Esophagus mucosa (tissue), 1 donor: ENCODE measurements around the gene ABHD17B. TPM values are rescaled to one million over a fixed set of nuclear protein-coding genes. Genes with fewer than 3 reads are reported as not detected.
A peak's percentile ranks its signal among the peaks of the same experiment; 100 is the strongest.
"Not testable (repeated sequence)": the region's sequence is repeated elsewhere in the genome, so short reads cannot be mapped to it uniquely, and the experiment has no call there.

Experiments
- ATAC-seq: fragments of 200-7000 bp; cut with Tn5 transposase; one replicate; pipeline ENCODE4 v1.9.1; 2020
- total RNA-seq: library from RNA; stranded (reverse); gene quantifications from one replicate; pipeline ENCODE4 v1.2.4, GENCODE V29; 2023
- donor health status: DM: yes; HTN: yes; CAD: no.

The ABHD17B gene
- total RNA-seq, 1 donor from 2014 or later = 13.4 TPM

DNA sequence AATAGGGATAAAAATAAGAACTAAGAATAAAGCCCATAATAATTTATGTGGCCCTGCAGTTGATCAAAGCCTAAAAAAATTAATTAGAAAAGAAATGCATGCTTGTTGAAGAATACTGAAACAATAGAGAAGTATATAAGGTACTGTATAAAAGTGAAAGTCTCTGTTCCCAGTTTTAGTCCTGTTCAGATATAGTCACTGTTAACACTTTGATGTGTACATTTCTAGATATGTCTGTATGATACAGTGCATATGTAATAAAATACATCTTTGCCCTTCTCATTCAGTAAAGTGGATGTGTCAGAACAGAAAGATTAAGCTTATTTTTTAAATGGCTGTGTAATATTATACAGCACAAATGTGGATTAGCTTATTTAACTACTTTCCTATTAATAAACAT is 4.5 kb upstream of the ABHD17B start:
- ATAC-seq = no peak

DNA sequence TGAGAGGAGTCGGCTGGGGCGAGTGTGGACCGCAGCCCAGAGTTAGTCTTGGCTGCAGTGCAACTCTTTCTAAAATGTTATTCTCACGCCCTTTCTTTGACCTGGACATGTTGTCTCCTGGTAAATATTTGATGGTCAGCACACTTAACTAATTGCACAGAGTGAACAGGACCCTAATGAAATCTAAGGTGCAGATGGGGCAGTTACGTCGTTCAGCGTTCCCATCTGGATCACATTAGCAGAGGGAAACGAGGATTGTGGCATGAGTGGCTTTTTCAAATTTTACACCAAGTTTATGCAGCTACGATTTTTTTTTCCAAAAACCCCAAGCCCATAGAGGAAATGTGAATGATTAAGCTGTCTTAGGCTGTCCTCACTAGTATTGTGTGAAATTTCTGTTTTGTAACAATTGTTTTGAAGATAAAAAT is 929 bp upstream of the ABHD17B start:
- ATAC-seq = no peak

DNA sequence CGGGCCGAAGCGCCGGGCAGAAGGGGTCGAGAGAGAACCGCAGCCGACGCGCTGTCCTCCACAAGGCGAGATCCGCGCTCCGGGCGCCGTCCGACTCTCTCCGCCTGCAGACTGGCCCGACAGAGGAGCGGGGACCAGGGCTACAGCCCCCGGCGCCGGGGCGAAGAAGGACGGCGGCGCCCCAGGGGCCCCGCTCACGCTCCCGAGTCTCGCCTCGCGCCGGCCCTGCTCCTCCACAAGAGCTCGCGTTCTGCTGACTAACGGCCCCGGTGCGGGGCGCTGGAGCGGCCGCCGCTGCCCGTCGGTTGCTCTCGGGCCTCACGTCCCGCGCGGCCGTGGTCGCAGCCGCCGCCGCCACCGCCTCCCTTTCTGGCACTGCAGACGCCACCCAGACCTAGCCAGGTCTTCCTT is 338 bp downstream of the ABHD17B start:
- no peak for ATAC-seq

DNA sequence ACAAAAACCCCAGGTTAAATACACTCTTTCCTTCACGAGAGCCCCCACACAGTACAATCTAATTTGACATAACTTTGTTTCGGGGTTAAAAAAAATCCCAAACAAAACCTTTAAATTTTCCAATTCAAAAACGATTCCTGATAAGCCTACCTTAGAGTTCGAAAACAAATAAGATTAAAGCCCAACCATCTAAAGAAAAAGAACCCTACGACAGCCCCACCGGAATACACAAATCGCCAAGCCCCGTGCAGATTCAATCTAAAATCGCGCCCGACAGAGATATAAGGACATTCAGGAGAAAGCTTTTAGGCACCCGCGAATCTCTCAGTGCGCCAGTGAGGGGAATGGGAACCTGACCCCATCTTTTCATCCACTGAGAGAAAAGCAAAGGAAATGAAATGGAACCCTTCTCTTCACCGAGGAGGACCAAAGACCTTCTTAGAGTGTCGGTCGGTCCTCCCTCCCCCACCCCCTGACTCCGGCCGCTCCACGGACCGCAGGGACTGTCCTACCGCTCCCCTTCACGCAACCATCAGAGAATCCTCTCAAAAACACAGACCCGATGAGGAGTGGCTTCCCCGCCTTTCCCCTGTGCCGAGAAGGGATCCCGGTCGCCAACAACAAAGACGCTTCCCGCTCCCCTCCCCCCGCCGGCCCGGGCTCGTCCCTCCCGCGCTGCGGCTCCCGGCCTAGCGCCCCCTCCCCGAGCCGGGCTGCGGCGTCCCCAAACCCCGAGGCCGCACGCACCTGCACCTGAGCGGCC is 925 bp downstream of the ABHD17B start:
- peak; percentile 8 for ATAC-seq

DNA sequence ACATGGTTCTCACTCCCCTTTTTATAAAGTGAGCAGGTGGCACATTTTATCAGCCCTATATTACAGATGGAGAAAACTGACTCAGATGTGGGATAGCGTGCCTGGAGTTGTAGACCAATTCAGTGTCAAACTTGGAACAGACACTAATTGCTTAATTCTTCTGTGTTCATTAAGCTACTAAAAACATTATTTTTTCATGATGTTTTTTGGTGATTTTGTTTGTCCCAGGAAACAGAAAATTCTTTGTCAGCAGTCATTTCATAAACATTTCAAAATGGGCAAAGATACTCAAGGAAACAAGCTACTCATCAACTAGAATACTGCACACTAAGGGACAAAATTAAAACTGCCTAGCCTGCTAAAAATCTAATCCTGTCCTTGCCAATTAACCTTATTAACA is 2.2 kb downstream of the ABHD17B start:
- no peak for ATAC-seq

DNA sequence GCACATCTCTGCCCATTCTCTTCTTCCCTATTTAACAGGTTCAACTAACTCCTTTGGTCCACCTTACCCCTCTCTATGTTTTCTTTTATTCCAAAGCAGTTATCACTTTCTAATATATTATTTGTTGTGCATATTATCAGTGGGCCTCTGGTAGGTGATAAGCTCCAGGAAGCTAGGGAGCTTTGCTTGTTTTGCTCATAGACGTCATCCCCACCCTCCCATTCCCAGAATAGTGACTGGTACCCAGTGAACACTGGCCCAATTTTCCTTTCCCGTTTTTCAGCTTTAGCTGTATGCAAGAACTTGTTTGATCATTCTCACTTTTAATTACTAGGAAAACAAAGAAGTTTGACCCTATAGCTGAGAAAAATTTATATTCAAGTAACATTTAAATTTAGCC is 6.9 kb downstream of the ABHD17B start:
- ATAC-seq = no peak

DNA sequence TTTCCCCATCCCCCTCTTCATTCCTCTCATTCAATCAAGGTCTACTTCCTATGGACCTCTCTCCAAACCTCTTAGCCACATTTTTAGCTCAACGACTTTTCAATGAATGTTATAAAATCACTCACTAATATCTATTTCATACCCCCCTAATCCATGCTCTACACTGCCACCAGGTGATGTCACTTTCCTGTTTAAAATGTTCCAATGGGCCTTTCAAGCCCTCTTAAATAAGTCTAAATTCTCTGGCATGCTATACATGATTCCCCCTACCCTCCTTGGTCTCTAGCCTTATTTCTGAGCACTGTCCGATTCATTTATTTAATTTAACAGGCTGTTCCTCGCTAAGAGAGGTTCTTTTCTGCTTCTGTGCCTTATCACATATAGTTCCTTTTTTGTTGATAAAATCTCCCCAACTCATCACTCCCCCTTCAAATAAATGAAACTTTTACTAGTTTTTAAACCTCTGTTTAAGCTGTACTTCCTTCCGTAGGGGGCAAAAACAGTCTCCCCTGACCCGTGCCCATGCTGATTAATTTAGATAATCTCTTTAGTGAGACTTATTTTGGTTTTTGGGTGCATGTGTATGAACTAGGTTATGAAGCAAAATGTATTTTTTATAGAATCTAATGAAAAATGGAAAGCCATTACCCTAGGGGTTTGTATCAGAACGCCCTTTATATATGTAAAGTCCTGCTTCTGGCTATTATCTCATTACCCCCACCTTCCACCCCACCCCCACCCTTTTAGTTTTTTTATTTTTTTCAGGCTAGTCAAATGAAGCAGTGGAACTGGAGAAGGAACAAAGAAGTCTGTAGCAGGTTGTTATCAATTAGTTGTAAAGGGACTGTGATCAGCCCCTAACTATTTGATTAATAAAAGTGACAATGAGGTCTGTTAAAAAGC is 9.0 kb downstream of the ABHD17B start:
- ATAC-seq = no peak

DNA sequence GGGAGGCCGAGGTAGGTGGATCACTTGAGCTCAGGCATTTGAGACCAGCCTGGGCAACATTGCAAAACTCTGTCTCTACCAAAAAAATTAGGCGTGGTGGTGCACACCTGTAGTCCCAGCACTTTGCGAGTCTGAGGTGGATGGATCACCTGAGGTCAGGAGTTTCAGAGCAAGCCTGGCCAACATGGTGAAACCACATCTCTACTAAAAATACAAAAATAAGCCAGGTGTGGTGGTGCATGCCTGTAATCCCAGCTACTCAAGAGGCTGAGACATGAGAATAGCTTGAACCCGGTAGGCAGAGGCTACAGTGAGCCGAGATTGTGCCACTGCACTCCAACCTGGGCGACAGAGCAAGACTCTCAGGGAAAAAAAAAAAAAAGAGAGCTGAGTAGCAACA is 12.2 kb downstream of the ABHD17B start:
- not testable (repeated sequence) for ATAC-seq

DNA sequence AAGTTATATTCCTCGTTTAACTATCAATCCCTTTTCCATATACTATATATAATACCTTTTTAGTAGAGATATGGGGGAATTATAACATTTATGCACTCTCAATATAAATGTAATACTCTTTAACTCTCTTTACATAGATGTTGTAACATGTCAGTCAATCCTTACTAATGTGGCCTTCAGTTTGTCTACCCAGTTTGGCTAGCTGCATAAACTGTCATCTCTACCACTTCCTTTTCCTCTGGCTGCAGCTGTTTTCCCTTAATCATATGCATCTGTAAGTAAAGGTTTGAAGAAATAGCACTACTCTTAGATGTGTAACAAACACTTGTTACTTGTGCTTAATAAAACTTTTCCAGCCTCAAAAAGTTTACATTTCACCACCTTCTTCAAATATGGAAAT is 13.4 kb downstream of the ABHD17B start:
- ATAC-seq = peak; percentile 33

DNA sequence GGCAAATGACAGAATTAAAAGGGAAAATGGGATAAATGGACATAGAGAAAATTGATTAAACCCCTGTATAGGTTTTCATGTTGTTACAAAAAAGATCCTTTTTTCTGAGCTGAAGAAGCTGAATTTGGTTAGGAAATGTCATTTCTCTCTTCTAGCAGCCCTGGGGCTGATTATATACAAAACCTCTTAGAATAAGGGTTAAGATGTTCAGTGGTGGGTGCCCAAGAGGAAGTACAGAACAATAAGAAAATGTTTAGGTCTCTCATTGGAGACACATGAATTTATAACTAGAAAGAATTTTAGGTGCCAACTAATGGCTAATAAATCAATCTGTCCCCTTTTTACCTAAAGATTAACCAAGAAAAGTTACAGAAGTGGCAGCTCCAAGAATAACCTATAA is 14.2 kb downstream of the ABHD17B start:
- no peak for ATAC-seq

DNA sequence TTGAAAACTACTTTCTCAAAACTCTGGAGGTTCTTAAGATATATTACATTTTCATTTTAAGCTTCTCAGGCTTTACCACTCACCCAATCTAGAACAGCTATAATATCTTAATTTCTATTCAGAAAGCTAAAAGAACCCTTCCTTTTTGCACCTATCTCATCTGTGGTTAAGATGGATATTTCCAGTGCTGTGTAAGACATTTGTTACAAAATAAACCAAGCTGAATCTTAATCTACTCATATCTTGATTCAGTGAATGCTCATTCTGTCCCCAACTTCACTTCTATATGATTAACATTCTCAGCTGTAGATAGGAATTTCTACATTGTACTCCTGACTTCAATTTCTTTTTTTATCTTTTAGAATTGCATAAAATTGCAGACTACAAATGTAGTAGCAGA is 15.0 kb downstream of the ABHD17B start:
- no peak for ATAC-seq

DNA sequence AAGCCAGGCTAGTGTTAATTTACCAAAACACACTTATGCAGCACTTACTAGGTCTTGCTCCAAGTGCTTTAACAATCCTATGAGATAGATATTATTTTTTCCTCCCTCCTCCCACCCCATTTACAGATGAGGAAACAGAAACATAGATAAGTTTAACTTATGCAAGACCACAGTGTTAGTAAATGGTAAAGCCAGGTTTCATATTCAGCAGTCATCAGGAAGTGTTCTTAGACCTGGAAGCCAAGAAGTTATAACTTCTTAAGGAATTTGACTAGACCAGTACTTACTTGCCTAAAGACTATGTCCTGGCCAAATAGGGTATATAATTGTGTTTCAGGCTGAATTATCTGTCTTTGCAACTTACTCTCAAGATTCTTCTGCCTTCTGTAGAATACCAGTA is 15.9 kb downstream of the ABHD17B start:
- peak; percentile 68 for ATAC-seq

DNA sequence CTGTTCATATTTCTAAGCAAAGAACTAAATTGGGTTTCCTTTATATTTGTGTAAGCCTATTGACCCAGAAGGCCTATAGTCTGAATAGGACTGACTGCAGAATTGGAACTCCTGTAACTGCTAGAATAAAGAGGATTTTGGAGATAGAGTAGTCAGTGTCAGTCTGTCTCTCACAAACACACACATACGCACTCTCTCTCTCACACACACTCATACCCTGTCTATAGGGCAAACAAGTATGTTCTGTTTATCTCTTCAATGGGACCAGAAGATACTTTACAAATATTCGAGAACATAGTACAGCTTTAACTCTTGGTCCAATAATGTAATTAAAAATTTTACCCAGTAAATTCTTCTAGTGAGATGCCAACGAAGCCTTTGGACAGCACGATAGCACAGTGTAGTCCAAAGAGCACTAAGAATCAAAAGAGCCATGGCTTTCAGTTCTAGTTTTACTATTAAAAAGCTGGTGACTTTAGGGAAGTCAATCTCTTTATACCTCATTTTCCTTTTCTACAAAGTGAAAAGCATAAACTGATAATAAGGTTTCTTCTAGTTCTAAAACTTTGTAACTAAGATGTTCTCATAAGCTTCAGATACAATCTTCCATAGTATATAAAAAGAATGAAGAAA is 19.3 kb downstream of the ABHD17B start:
- ATAC-seq = no peak

DNA sequence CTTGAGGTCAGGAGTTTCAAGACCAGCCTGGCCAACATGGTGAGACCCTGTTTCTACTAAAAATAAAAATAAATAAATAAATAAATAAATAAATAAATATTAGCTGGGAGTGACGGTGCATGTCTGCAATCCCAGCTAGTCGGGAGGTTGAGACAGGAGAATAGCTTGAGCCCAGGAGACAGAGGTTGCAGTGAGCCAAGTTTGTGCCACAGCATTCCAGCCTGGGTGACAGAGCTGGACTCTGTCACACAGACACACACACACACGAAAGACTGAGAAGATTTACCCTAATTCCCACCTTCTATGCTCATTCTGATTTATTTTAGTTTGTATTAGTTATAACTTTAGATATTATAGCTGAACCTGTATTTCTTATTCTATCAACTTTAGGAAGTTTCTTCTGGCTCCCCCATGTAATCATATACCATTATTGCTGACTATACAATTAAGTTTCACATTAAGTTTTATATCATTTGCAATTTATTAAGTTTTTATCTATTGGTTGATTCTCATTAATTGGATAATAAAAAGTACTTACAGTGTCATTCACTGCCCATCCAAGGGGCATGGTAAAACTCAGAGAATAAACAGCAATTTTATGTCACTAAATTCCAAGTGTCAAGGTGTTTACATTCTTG is 20.8 kb downstream of the ABHD17B start:
- no peak for ATAC-seq

DNA sequence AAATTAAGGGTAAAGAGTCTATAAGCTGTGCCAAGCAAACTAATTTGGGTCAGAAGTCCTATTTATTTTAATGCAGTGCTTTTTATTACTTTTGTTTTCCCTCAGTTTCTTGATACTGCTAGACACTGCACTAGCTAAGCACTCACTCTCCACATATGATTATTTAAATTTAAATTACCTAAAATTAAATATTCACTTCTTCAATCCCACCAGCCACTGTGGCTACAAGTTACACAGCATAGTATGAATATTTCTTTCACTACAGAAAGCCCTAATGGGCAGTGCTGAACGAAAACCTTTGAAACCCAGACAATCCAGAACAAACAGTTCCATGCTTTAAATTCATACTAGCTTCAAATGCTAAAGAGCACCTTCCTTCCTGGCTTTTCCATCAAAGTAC is 23.6 kb downstream of the ABHD17B start:
- ATAC-seq = no peak

DNA sequence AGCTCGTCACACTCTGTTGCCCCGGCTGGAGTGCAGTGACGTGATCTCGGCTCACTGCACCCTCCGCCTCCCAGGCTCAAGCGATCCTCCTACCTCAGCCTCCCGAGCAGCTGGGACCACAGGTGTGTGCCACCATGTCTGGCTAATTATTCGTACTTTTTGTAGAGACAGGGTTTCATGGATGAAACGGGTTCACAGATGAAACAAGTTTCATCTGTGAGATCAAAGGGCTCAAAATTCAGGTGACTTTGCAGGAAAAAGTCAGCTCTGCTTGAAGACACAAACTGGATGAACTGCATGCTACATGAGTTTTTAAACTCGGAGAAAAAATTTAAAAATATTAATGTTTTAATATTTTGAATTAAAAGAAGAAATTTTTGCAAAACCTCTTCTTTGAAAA is 24.5 kb downstream of the ABHD17B start:
- ATAC-seq = no peak

DNA sequence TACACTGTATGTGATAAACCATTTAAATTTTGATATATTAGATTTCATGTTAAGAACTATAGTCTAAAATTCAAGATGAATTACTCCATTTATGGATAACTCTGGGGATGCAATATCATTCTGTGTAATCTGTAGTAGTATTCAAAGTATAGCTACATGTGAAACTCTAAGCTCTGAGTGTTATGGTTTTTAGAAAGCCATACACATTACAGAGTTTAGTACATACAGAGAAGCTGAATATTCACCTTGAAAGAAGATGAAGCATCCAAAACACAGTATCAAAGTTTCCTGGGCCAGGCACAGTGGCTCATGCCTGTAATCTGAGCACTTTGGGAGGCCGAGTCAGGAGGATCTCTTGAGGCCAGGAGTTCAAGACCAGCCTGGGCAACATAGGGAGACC is 25.0 kb downstream of the ABHD17B start:
- ATAC-seq = no peak

DNA sequence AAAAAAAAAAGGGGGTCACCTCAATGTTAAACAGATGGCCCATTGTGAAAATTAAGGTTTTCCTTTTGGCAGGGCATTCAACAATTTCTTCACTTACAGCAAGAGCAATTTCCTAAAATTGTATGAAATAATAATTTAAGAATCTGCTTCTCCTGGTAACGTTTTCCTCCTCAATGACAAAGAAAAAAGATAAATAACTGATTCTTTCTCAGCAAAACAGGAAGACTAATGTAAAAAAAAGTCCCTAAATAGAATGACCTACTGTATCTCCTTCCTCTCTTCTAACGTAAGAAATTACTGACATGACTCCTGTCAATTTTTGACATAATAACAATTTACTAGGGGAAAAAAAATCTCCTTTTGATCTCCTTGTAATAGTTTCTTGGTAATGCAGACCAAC is 25.5 kb downstream of the ABHD17B start:
- ATAC-seq = no peak

DNA sequence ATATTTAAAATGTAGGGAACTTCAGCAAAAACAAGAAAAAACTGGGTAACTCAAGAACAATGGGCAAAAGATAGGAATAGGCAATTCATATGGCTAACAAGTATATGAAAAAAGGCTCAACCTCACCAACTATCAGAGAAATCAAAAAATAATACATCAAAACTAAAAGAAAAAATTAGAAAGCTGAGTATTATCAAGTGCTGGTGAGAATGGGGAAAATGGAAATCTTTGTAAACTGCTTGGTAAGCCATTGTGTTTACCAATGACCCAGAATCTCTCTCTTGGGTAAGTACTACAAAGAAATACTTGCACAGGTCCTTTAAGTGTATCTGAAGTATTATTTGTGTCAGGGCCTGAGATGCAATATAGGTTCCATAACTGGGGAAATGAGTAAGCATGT is 27.0 kb downstream of the ABHD17B start:
- ATAC-seq = no peak

DNA sequence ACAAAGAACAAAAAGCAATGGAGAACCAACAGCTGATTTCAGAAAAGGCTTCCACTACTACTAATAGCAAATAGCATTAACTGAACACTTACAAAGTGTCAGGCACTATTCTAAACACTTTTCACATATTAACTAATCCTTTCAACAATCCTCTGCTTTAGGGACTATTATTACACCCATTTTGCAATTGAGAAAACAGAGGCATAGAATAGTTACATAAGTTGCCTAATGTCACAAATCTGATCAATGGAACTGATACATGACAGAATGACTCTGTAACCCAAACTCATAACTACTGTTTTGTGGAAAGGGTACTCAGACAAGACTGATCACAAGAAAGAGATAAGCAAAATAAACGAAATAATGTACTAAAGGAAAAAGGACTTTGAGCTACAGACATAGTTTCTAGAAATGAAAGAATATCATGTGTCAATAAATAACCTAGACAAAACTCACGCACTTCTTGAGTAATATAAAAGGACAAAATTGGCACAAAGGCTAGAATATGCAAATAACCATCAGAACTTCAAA is 31.3 kb downstream of the ABHD17B start:
- ATAC-seq = no peak

DNA sequence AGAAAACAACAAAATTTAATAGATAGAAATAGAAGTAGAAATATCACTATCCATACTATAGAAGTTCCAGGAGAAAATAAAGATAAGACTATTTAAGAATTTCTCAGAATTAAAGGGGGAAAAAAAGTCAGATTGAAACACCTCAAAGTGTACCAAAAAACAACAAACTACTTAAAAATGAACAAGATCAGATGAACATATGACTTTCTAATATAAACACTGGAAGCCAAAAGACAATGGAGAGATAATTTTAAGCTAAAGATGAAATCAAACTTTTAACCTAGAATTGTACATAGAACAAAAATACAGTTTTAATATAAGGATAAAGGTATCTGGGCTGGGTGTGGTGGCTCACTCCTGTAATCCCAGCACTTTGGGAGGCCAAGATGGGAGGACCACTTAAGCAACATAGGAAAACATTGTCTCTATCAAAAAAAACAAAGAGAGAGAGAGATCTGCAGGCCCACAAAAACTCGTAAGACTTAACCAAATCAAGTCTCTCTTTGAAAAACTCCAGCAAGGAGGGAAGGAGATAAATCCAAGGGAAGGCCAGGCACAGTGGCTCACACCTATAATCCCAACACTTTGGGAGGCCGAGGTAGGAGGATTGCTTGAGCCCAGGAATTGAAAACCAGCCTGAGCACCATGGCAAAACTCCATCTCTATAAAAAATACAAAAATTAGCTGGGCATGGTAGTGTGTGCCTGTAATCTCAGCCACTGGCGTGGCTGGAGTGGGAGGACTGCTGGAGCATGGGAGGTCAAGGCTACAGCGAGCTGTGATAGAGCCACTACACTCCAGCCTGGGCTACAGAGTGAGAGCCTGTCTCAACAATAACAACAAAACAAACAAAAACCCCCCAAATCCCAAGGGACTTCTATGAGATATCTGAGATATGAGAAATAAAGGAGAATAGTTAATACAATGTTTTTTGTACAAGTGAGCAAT is 32.4 kb downstream of the ABHD17B start:
- no peak for ATAC-seq

DNA sequence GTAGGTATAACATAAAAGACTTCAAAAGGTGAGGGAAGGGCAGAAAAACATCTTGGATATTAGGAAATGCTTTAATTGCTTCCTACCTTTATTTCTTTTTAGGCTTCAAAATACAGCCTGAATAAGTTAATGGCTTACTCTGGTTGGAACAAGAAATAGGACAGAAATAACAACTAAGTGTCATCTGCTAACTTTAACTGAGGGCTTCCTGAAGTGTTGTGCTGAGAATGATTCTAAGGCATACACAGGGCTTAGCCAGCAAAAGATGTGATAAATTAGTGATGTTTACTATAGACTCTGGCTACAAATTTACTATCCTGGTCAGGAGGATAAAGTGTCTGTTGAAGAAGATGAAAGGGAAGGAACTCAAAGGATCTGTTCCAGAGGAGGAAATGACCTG is 34.2 kb downstream of the ABHD17B start:
- ATAC-seq = no peak
